Loucy (cell line): ENCODE results near the gene EREG.

Experiments used
- H2AFZ ChIP-seq: fragments of 200-600 bp; sonication (generic); 2 replicates; pipeline ENCODE4 v1.6.0; 2016; ENCODE audit warnings: antibody characterized with exemption, mild to moderate bottlenecking, low read length, moderate library complexity
- H3F3A ChIP-seq: fragments of 200-600 bp; 2 replicates; pipeline ENCODE4 v1.6.0; 2016; ENCODE audit warnings: antibody characterized with exemption, low read depth, mild to moderate bottlenecking
- H3K27me3 ChIP-seq: fragments of 200-600 bp; sonication (generic); 2 replicates; pipeline ENCODE4 v1.6.1; 2014; ENCODE audit warnings: low read length, mild to moderate bottlenecking; ENCODE audit not compliant: insufficient read depth, poor library complexity, severe bottlenecking
- H3K36me3 ChIP-seq: fragments of 200-600 bp; sonication (generic); 2 replicates; pipeline ENCODE4 v1.6.1; 2016; ENCODE audit warnings: low read length; ENCODE audit not compliant: insufficient read depth
- H3K4me1 ChIP-seq: fragments of 200-600 bp; sonication (generic); 2 replicates; pipeline ENCODE4 v1.5.1; 2014; ENCODE audit warnings: low read length, mild to moderate bottlenecking; ENCODE audit not compliant: insufficient read depth, poor library complexity, severe bottlenecking
- H3K4me2 ChIP-seq: fragments of 200-600 bp; sonication (generic); 2 replicates; pipeline ENCODE4 v1.6.0; 2014; ENCODE audit warnings: antibody characterized with exemption, low read length, low read depth, mild to moderate bottlenecking; ENCODE audit not compliant: poor library complexity, severe bottlenecking
- H3K4me3 ChIP-seq: fragments of 200-600 bp; sonication (generic); 2 replicates; pipeline ENCODE4 v1.5.1; 2014; ENCODE audit warnings: low read length, mild to moderate bottlenecking, mixed read lengths; ENCODE audit not compliant: poor library complexity, severe bottlenecking
- H3K79me2 ChIP-seq: fragments of 200-600 bp; sonication (generic); 2 replicates; pipeline ENCODE4 v1.6.1; 2014; ENCODE audit warnings: low read length; ENCODE audit not compliant: insufficient read depth
- H3K9ac ChIP-seq: fragments of 200-600 bp; sonication (generic); 2 replicates; pipeline ENCODE4 v1.6.0; 2014; ENCODE audit warnings: mild to moderate bottlenecking, low read depth, low read length, moderate library complexity; ENCODE audit not compliant: poor library complexity, severe bottlenecking
- H3K9me2 ChIP-seq: fragments of 200-600 bp; sonication (generic); replicated peaks from 2 replicates; pipeline ENCODE4 v1.6.1; 2016; ENCODE audit warnings: low read depth, low read length, mixed read lengths
- H3K9me3 ChIP-seq: fragments of 200-600 bp; sonication (generic); 2 replicates; pipeline ENCODE4 v1.6.1; 2014; ENCODE audit warnings: mild to moderate bottlenecking, antibody characterized with exemption, low read length, low read depth; ENCODE audit not compliant: insufficient read depth
- H4K20me1 ChIP-seq: fragments of 200-600 bp; sonication (generic); 2 replicates; pipeline ENCODE4 v1.6.0; 2014; ENCODE audit warnings: antibody characterized with exemption, low read length, mild to moderate bottlenecking; ENCODE audit not compliant: insufficient read depth, poor library complexity, severe bottlenecking
- CTCF ChIP-seq: fragments of 200-600 bp; sonication (generic); conservative IDR thresholded peaks from 2 replicates; pipeline ENCODE4 v1.5.1; 2014; ENCODE audit warnings: mild to moderate bottlenecking, antibody characterized with exemption, low read length
- EZH2phosphoT487 ChIP-seq: fragments of 200-600 bp; IDR thresholded peaks from 2 replicates; pipeline ENCODE4 v1.6.1; 2018; ENCODE audit warnings: antibody characterized with exemption, mild to moderate bottlenecking, moderate library complexity, borderline replicate concordance

The EREG gene

GRCh38 chr4:74391890-74392475, 27.0 kb downstream of the EREG start:
- no peak overlapping the region for H2AFZ ChIP-seq
- no peaks in the 10 kb centered on the region for H3K36me3 ChIP-seq
- no peak overlapping the region for H3K4me3 ChIP-seq
- no peaks in the 10 kb centered on the region for H3F3A ChIP-seq
- H3K9me3 ChIP-seq: no peaks in the 10 kb centered on the region
- no peak overlapping the region for H3K4me2 ChIP-seq
- no peaks in the 10 kb centered on the region for H3K9me2 ChIP-seq
- no peaks in the 10 kb centered on the region for H4K20me1 ChIP-seq
- no peaks in the 10 kb centered on the region for H3K79me2 ChIP-seq
- H3K27me3 ChIP-seq: no peaks in the 10 kb centered on the region
- H3K9ac ChIP-seq: no peak overlapping the region
- TF ChIP-seq CTCF (no peak), EZH2phosphoT487 (no peak)
- H3K4me1 ChIP-seq: no peaks in the 10 kb centered on the region

GRCh38 chr4:74394476-74395136, 29.7 kb downstream of the EREG start:
- no peaks in the 10 kb centered on the region for H4K20me1 ChIP-seq
- H3K4me3 ChIP-seq: no peak overlapping the region
- no peaks in the 10 kb centered on the region for H3K27me3 ChIP-seq
- no peak overlapping the region for H2AFZ ChIP-seq
- no peaks in the 10 kb centered on the region for H3F3A ChIP-seq
- no peaks in the 10 kb centered on the region for H3K36me3 ChIP-seq
- no peaks in the 10 kb centered on the region for H3K9me2 ChIP-seq
- H3K9me3 ChIP-seq: no peaks in the 10 kb centered on the region
- no peak overlapping the region for H3K9ac ChIP-seq
- peaks cover 4% of the 10 kb centered on the region for H3K4me1 ChIP-seq
- TF ChIP-seq CTCF (no peak), EZH2phosphoT487 (no peak)
- H3K4me2 ChIP-seq: no peak overlapping the region
- no peaks in the 10 kb centered on the region for H3K79me2 ChIP-seq

GRCh38 chr4:74395633-74396032, 30.7 kb downstream of the EREG start:
- no peak for TF ChIP-seq EZH2phosphoT487
- no peak for TF ChIP-seq CTCF
- H3K9me3 ChIP-seq: no peaks in the 10 kb centered on the region
- no peaks in the 10 kb centered on the region for H3K9me2 ChIP-seq
- H4K20me1 ChIP-seq: no peaks in the 10 kb centered on the region
- H3F3A ChIP-seq: no peaks in the 10 kb centered on the region
- no peak overlapping the region for H3K9ac ChIP-seq
- peaks cover 4% of the 10 kb centered on the region for H3K4me1 ChIP-seq
- H3K79me2 ChIP-seq: no peaks in the 10 kb centered on the region
- no peaks in the 10 kb centered on the region for H3K36me3 ChIP-seq
- H2AFZ ChIP-seq: no peak overlapping the region
- no peaks in the 10 kb centered on the region for H3K27me3 ChIP-seq
- H3K4me2 ChIP-seq: no peak overlapping the region
- no peak overlapping the region for H3K4me3 ChIP-seq
